Left lung (tissue), 10 donors: Measurements from ENCODE around the gene ITPR2. TPM values are rescaled to one million over a fixed set of nuclear protein-coding genes. Genes with fewer than 3 reads are reported as not detected.
"Not testable (repeated sequence)": the region's sequence is repeated elsewhere in the genome, so short reads cannot be mapped to it uniquely, and the experiment has no call there.

Experiments used
- ATAC-seq: fragments of 200-7000 bp; cut with Tn5 transposase; one replicate; pipeline ENCODE4 v1.9.1; 2020; ENCODE audit warnings: moderate library complexity
- DNase-seq, 4 donors: peaks; one replicate each; pipeline ENCODE4 v3.0.0-alpha.2; 2013 to 2020
- H3K27ac ChIP-seq, 2 donors: fragments of 200-600 bp; sonication (generic) in 1 of 2; one replicate each; pipeline versions ENCODE4 v1.5.0 to v1.8.0; 2020 to 2021
- H3K27me3 ChIP-seq, 2 donors: fragments of 200-600 bp; sonication (generic) in 1 of 2; one replicate each; pipeline versions ENCODE4 v1.5.0 to v1.8.0; 2020 to 2021
- H3K36me3 ChIP-seq, 2 donors: fragments of 200-600 bp; sonication (generic) in 1 of 2; one replicate each; pipeline versions ENCODE4 v1.5.0 to v1.8.0; 2020 to 2021
- H3K4me1 ChIP-seq, 2 donors: fragments of 200-600 bp; one replicate each; pipeline ENCODE4 v1.8.0; 2021
- H3K4me3 ChIP-seq, 2 donors: fragments of 200-600 bp; sonication (generic) in 1 of 2; one replicate each; pipeline versions ENCODE4 v1.5.0 to v1.8.0; 2020 to 2021; ENCODE audit warnings: mild to moderate bottlenecking in 1 of 2
- H3K9me3 ChIP-seq, 2 donors: fragments of 200-600 bp; sonication (generic) in 1 of 2; one replicate each; pipeline versions ENCODE4 v1.5.0 to v1.8.0; 2020 to 2021
- intact Hi-C, 2 donors: fragments of 100-400 bp; cut with DNase I; formaldehyde crosslinking; loops; one replicate each; pipeline versions ENCODE4 v1.11.2 to v1.14.2; 2022
- polyA plus RNA-seq, 6 donors: library from polyadenylated mRNA; unstranded; fragments of 120-200 nt; gene quantifications; one replicate each; pipeline ENCODE4 v1.2.1, GENCODE V29; 2013; ENCODE audit not compliant: insufficient read length in 6 of 6
- total RNA-seq, 2 donors: library from RNA; stranded (reverse); fragmentation: NEBNext Ultra II Directional; extraction: Animal tissue kit (Norgen Biotek cat#: 25700); gene quantifications; one replicate each; pipeline ENCODE4 v1.2.1, GENCODE V29; 2021
- TF ChIP-seq, protein P1 (sequence below), 2 donors: fragments of 200-600 bp; sonication (generic) in 1 of 2; IDR thresholded peaks; one replicate each; pipeline versions ENCODE4 v1.5.0 to v1.8.0; 2021; ENCODE audit warnings: antibody characterized with exemption in 2 of 2
- donor health status: DM: no; HTN: yes; CAD: no.
- donor health status: DM: no; HTN: no; CAD: no.

ITPR2 gene
- total and polyA plus RNA-seq, 8 donors, result 5.5 to 67.8 (median 7.5) TPM

GRCh38 chr12:26646571-26646970, 186.4 kb downstream of the ITPR2 start:
- Histone ChIP-seq H3K27ac (no peak overlapping the region), H3K4me3 (no peak overlapping the region), H3K36me3 (peaks cover 0 to 12% of the 10 kb centered on the region in 2 donors), H3K27me3 (no peaks in the 10 kb centered on the region), H3K4me1 (no peaks in the 10 kb centered on the region), H3K9me3 (peaks cover 0 to 5% of the 10 kb centered on the region in 2 donors)
- intact Hi-C loops, result no loop called here
- no peak for DNase-seq
- no peak for ATAC-seq
- TF ChIP-seq, protein P1, sequence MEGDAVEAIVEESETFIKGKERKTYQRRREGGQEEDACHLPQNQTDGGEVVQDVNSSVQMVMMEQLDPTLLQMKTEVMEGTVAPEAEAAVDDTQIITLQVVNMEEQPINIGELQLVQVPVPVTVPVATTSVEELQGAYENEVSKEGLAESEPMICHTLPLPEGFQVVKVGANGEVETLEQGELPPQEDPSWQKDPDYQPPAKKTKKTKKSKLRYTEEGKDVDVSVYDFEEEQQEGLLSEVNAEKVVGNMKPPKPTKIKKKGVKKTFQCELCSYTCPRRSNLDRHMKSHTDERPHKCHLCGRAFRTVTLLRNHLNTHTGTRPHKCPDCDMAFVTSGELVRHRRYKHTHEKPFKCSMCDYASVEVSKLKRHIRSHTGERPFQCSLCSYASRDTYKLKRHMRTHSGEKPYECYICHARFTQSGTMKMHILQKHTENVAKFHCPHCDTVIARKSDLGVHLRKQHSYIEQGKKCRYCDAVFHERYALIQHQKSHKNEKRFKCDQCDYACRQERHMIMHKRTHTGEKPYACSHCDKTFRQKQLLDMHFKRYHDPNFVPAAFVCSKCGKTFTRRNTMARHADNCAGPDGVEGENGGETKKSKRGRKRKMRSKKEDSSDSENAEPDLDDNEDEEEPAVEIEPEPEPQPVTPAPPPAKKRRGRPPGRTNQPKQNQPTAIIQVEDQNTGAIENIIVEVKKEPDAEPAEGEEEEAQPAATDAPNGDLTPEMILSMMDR (IDR thresholded peaks at IDR 0.05), result no peak

DNA sequence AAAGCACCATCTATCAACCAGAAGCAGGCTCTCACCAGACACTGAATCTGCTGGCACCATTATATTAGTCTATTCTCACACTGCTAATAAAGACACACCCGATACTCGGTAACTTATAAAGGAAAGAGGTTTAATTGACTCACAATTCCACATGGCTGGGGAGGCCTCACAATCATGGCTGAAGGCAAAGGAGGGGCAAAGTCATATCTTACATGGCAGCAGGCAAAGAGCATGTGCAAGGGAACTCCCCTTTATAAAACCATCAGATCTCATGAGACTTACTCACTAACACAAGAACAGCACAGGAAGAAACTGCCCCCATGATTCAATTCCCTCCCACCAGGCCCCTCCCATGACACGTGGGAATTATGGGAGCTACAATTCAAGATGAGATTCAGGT, 188.6 kb downstream of the ITPR2 start:
- intact Hi-C loops, H3K27ac ChIP-seq, H3K36me3 ChIP-seq, H3K27me3 ChIP-seq, DNase-seq, H3K4me1 ChIP-seq, H3K4me3 ChIP-seq, ATAC-seq, H3K9me3 ChIP-seq: not testable (repeated sequence)

DNA sequence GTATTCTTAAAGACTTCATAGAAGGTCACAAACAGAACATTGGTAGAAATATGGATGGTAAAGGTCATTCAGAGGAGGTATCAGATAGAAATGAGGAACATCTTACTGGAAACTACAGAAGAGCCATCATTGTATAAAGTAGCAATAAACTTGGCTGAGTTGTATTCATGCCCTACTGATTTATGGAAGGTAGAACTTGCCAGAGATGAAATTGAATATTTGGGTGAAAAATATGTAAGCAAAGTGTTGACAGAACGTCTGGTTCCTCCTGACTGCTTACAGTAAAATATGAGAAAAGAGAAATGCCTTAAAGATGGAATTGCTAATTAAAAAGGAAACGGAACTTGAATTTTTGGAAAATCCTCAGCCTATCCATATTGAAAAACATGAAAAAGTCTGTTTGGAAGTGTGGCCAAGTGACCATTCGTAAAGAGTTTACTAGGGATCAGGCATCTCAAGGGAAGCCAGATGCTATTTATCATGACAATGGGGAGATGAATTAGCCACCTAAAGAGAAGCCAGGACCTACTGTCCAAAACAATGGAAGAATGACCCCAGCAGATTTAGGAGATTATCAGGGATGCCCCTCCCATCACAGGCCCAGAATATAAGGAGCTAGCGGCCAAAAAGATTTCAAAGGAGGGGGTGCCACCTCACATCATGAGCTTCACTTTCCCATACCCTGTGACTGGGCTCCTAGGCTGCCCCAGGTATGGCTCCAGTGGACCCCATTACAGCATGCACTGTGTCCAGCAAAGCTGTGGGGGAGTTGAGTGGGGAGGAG, 189.3 kb downstream of the ITPR2 start:
- no peaks in the 10 kb centered on the region for H3K27me3 ChIP-seq
- ATAC-seq, result no peak
- TF ChIP-seq, protein P1 (IDR thresholded peaks at IDR 0.05), result no peak
- H3K36me3 ChIP-seq, result no peaks in the 10 kb centered on the region
- H3K9me3 ChIP-seq, result no peaks in the 10 kb centered on the region
- no peak overlapping the region for H3K27ac ChIP-seq
- no peaks in the 10 kb centered on the region for H3K4me1 ChIP-seq
- DNase-seq, result no peak
- intact Hi-C loops, result no loop called here
- H3K4me3 ChIP-seq, result no peak overlapping the region

DNA sequence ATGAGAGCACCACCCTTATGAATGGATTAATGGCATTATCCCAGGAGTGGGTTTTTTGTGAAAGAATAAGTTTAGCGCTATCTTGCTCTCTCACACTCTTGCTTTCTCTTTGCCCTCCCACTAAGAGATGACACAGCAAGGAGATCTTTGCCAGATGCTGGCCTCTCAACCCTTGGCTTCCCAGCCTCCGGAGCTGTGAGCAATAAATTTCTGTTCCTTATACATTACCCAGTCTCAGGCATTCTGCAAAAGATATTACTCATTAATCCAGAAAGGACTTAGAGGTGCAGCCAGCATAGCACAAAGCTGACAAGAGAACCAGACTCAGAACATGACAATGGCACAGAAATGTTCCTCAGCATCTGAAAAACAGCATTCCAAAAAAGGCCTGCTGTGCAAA, 190.6 kb downstream of the ITPR2 start:
- no peaks in the 10 kb centered on the region for H3K4me1 ChIP-seq
- DNase-seq (no peak), ATAC-seq (no peak)
- no peaks in the 10 kb centered on the region for H3K9me3 ChIP-seq
- no peaks in the 10 kb centered on the region for H3K27me3 ChIP-seq
- TF ChIP-seq, protein P1 (IDR thresholded peaks at IDR 0.05), result no peak
- H3K4me3 ChIP-seq, result no peak overlapping the region
- no peaks in the 10 kb centered on the region for H3K36me3 ChIP-seq
- intact Hi-C loops, result no loop called here
- H3K27ac ChIP-seq, result no peak overlapping the region

DNA sequence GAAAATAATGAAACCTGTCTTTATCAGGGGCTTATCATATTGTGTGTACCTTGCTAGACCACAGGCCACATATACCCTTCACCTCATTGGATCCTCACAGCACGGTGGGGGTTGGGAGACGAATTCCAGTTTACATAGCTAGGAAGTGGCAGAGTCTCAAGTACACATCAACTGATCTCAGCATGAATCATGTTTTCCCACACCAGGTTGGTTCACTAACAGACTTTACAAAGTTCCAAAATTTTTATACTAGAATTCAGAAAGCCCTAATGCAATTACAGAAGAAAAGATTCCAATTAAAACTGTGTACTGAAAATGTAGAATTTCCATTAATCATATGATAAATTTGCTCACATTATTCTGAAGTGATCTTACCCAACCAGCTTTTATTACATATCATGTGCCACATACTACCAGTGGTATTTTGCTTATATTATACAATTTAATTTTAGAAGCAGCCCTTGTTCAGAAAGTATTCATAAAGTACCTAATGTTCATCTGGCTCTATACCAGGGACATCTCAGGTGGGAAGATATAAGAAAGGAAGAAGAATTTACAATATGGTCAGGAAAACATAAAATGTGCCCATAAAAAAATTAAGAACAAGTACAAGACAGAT, 196.2 kb downstream of the ITPR2 start:
- no peak overlapping the region for H3K27ac ChIP-seq
- H3K27me3 ChIP-seq, result no peaks in the 10 kb centered on the region
- no peaks in the 10 kb centered on the region for H3K36me3 ChIP-seq
- no peaks in the 10 kb centered on the region for H3K4me1 ChIP-seq
- ATAC-seq, result peak; percentile 78
- H3K4me3 ChIP-seq, result no peak overlapping the region
- intact Hi-C loops, result no loop called here
- H3K9me3 ChIP-seq, result no peaks in the 10 kb centered on the region
- TF ChIP-seq, protein P1 (IDR thresholded peaks at IDR 0.05), result no peak
- peak in 1 of 4 donors; percentile 37 for DNase-seq
